K562 (cell line): ENCODE results near the gene SCNN1A. TPM values are rescaled to one million over a fixed set of nuclear protein-coding genes. Genes with fewer than 3 reads are reported as not detected.

Source experiments
- ARID2 ChIP-seq: fragments of 450-650 bp; IDR thresholded peaks from 2 replicates; pipeline ENCODE4 v1.6.1; 2017; ENCODE audit warnings: antibody characterized with exemption, mild to moderate bottlenecking
- BCLAF1 ChIP-seq, 2 experiments: fragments of 450-650 bp in 1 of 2; IDR thresholded peaks; 2 replicates each; pipeline ENCODE4 v1.6.1; 2011 to 2017; ENCODE audit warnings: low read depth in 2 of 2, antibody characterized with exemption in 1 of 2, borderline replicate concordance in 1 of 2, low read length in 1 of 2, mild to moderate bottlenecking in 1 of 2, mixed read lengths in 1 of 2; ENCODE audit not compliant: control insufficient read depth in 1 of 2
- BRF1 ChIP-seq: IDR thresholded peaks from 3 replicates; pipeline ENCODE4 v1.6.1; 2011; ENCODE audit warnings: borderline replicate concordance, mild to moderate bottlenecking; ENCODE audit not compliant: insufficient read length; ENCODE audit errors: extremely low read depth
- COPS2 ChIP-seq: fragments of 450-650 bp; conservative IDR thresholded peaks from 2 replicates; pipeline ENCODE4 v1.6.1; 2016; ENCODE audit warnings: mild to moderate bottlenecking, moderate library complexity
- DPF2 ChIP-seq: fragments of 450-650 bp; IDR thresholded peaks from 2 replicates; pipeline ENCODE4 v1.6.1; 2016
- EWSR1 ChIP-seq: fragments of 450-650 bp; IDR thresholded peaks from 2 replicates; pipeline ENCODE4 v1.6.1; 2018; ENCODE audit warnings: borderline replicate concordance, mild to moderate bottlenecking, low read depth, moderate library complexity; ENCODE audit not compliant: partially characterized antibody
- FOXK1 ChIP-seq: sonication (generic); formaldehyde crosslinking; IDR thresholded peaks from 2 replicates; pipeline ENCODE4 v1.8.0; 2022; ENCODE audit warnings: missing genetic modification reagents, mild to moderate bottlenecking, borderline replicate concordance
- HDAC1 ChIP-seq, 2 experiments: fragments of 450-650 bp; IDR thresholded peaks; 2 replicates each; pipeline ENCODE4 v1.6.1; 2016 to 2017; ENCODE audit warnings: inconsistent platforms in 1 of 2, mild to moderate bottlenecking in 1 of 2, moderate library complexity in 1 of 2
- HEY1 ChIP-seq: fragments of 250-450 bp; sonication (Bioruptor Pico); IDR thresholded peaks from 2 replicates; pipeline ENCODE4 v1.5.0; 2020; ENCODE audit warnings: mild to moderate bottlenecking, moderate library complexity, borderline replicate concordance
- HSF4 ChIP-seq: fragments of 250-450 bp; sonication (Bioruptor Pico); IDR thresholded peaks from 2 replicates; pipeline ENCODE4 v2.1.2; 2022; ENCODE audit warnings: mild to moderate bottlenecking, moderate library complexity, borderline replicate concordance
- IFI16 ChIP-seq: fragments of 250-450 bp; sonication (Bioruptor Pico); IDR thresholded peaks from 2 replicates; pipeline ENCODE4 v2.1.2; 2022; ENCODE audit warnings: mild to moderate bottlenecking, inconsistent platforms
- JUNB ChIP-seq: fragments of 450-650 bp; formaldehyde crosslinking; conservative IDR thresholded peaks from 2 replicates; pipeline ENCODE4 v1.4.0; 2020; ENCODE audit warnings: mild to moderate bottlenecking
- MIER1 ChIP-seq: fragments of 450-650 bp; IDR thresholded peaks from 2 replicates; pipeline ENCODE4 v1.6.1; 2016; ENCODE audit warnings: antibody characterized with exemption, mild to moderate bottlenecking, low read depth
- MTA2 ChIP-seq: fragments of 450-650 bp; IDR thresholded peaks from 2 replicates; pipeline ENCODE4 v1.6.1; 2016; ENCODE audit warnings: low read depth
- MYBL2 ChIP-seq, 2 experiments: fragments of 450-650 bp in 1 of 2; sonication (generic) in 1 of 2; formaldehyde crosslinking in 1 of 2; IDR thresholded peaks; 2 replicates each; pipeline versions ENCODE4 v1.6.1 to v1.8.1; 2017 to 2022; ENCODE audit warnings: borderline replicate concordance in 1 of 2, inconsistent platforms in 1 of 2, low read depth in 1 of 2, mild to moderate bottlenecking in 1 of 2, missing genetic modification reagents in 1 of 2, moderate library complexity in 1 of 2
- NFIC ChIP-seq: fragments of 450-650 bp; IDR thresholded peaks from 2 replicates; pipeline ENCODE4 v1.6.1; 2017; ENCODE audit warnings: mild to moderate bottlenecking, inconsistent platforms
- PBX2 ChIP-seq, 2 experiments: IDR thresholded peaks in 1 of 2; conservative IDR thresholded peaks in 1 of 2; 2 replicates each; pipeline ENCODE4 v1.6.1; 2016; ENCODE audit warnings: low read depth in 2 of 2, mild to moderate bottlenecking in 1 of 2, missing compliant biosample characterization in 1 of 2, missing genetic modification characterization in 1 of 2, moderate library complexity in 1 of 2
- RBM22 ChIP-seq: fragments of 200-400 bp; formaldehyde crosslinking; IDR thresholded peaks from 2 replicates; pipeline ENCODE4 v1.6.1; 2018; ENCODE audit warnings: low read length, low read depth; ENCODE audit not compliant: poor library complexity, severe bottlenecking
- SRSF1 ChIP-seq: fragments of 200-400 bp; formaldehyde crosslinking; IDR thresholded peaks from 2 replicates; pipeline ENCODE4 v1.6.1; 2017; ENCODE audit warnings: mild to moderate bottlenecking, low read depth, low read length, moderate library complexity
- ZC3H11A ChIP-seq: IDR thresholded peaks from 2 replicates; pipeline ENCODE4 v1.6.1; 2012; ENCODE audit warnings: low read depth, low read length, improper control_type of control experiment
- ZNF263 ChIP-seq: sonication (generic); formaldehyde crosslinking; IDR thresholded peaks from 2 replicates; pipeline ENCODE4 v1.8.0; 2022; ENCODE audit warnings: mild to moderate bottlenecking, missing genetic modification reagents, borderline replicate concordance
- ZNF316 ChIP-seq: fragments of 450-650 bp; IDR thresholded peaks from 2 replicates; pipeline ENCODE4 v1.6.1; 2016
- ZNF354B ChIP-seq: fragments of 250-450 bp; sonication (Bioruptor Pico); IDR thresholded peaks from 2 replicates; pipeline ENCODE4 v1.4.0; 2020
- polyA plus RNA-seq, 8 experiments: library from polyadenylated mRNA; depleted of rRNA in 4 of 8; stranded (reverse) in 5 of 8; unstranded in 3 of 8; fragments of >200 nt; fragmentation: Nextera tagmentation in 2 of 8; fragmentation: Illumina TruSeq in 1 of 8; extraction: Ambion mirVana in 2 of 8; extraction: Trizol in 1 of 8; gene quantifications; 2 replicates each; pipeline versions ENCODE4 v1.2.1 to v1.2.3, GENCODE V29; 2011 to 2014; ENCODE audit warnings: inconsistent platforms in 1 of 8, missing spikeins in 1 of 8
- total RNA-seq, 7 experiments: library from RNA; depleted of rRNA in 6 of 7; stranded (reverse); fragments of >200 nt in 6 of 7; fragmentation: Illumina TruSeq in 2 of 7; extraction: Trizol in 2 of 7; gene quantifications; 2 replicates each; pipeline versions ENCODE4 v1.2.1 to v1.2.3, GENCODE V29; 2011 to 2021; ENCODE audit warnings: low replicate concordance in 1 of 7

The SCNN1A gene
- total and polyA plus RNA-seq, 9 of the 15 experiments (the other 6 are each of a cell fraction or from before 2014, with no cell fraction given) = 0.15 to 0.49 (median 0.32) TPM; not detected in 5

GRCh38 chr12:6370994-6371754, 4.2 kb downstream of the SCNN1A start (continued):
- TF ChIP-seq ZNF316 (no peak), ZNF354B (CRISPR knock-in tag) (no peak), EWSR1 (no peak), MYBL2 (IDR thresholded peaks at IDR 0.05; ENCODE audit: low read depth) (no peak), MYBL2 (CRISPR knock-in tag; IDR thresholded peaks at IDR 0.05; ENCODE audit: borderline replicate concordance) (no peak), BRF1 (no peak), JUNB (CRISPR knock-in tag) (no peak), ARID2 (no peak), ZNF263 (CRISPR knock-in tag) (no peak), DPF2 (peak; percentile 63; the same call in 1 of the 2 replicates), HSF4 (CRISPR knock-in tag) (no peak), COPS2 (no peak), MTA2 (no peak), SRSF1 (no peak), FOXK1 (CRISPR knock-in tag) (no peak), HEY1 (CRISPR knock-in tag) (no peak), NFIC (0 out of 2 replicates have a peak, but pooled peaks have one; percentile 4), HDAC1 (IDR thresholded peaks at IDR 0.05) (peak in 1 of 2 experiments; percentile 16; a peak in 1 of 4 replicates), IFI16 (CRISPR knock-in tag) (no peak), BCLAF1 (IDR thresholded peaks at IDR 0.05; ENCODE audit: borderline replicate concordance in 1 of 2, control insufficient read depth in 1 of 2, low read depth in 2 of 2, low read length in 1 of 2) (no peak), MIER1 (no peak), ZC3H11A (no peak), PBX2 (CRISPR knock-in tag; IDR thresholded peaks at IDR 0.05; ENCODE audit: low read depth) (no peak), PBX2 (tag; conservative IDR thresholded peaks at IDR 0.05; ENCODE audit: low read depth) (0 out of 2 replicates have a peak, but pooled peaks have one; percentile 17), RBM22 (no peak)
